WI38 (cell line): Measurements from ENCODE around the gene LZTR1.
"Not testable (repeated sequence)": the region's sequence is repeated elsewhere in the genome, so short reads cannot be mapped to it uniquely, and the experiment has no call there.

Source experiments
- H3K4me3 ChIP-seq: 2 replicates; pipeline ENCODE4 v1.5.1; 2011; ENCODE audit warnings: low read depth, mild to moderate bottlenecking, control low read depth, low read length
- CTCF ChIP-seq: IDR thresholded peaks from 2 replicates; pipeline ENCODE4 v1.5.1; 2012; ENCODE audit warnings: low read depth, mild to moderate bottlenecking, control low read depth, low read length

The LZTR1 gene

GRCh38 chr22:20981787-20982562, at the start of gene LZTR1:
Gene LZTR1 (plus strand): TSS chr22:20982297. CDS start chr22:20982372, 75 bp downstream.
- H3K4me3 ChIP-seq, result peak within 1 kb of the TSS; percentile 86
- TF ChIP-seq CTCF, result peak; percentile 68

- TF ChIP-seq CTCF, result no peak
- H3K4me3 ChIP-seq, result no peak overlapping the region
Measured at GRCh38 chr22:20933910-20934309, 48.2 kb upstream of the LZTR1 start.

- not testable (repeated sequence) for H3K4me3 ChIP-seq
Measured at GRCh38 chr22:20935049-20935448, 47.0 kb upstream of the LZTR1 start.

GRCh38 chr22:20935780-20936539, 46.1 kb upstream of the LZTR1 start:
- H3K4me3 ChIP-seq, result not testable (repeated sequence)

GRCh38 chr22:20937031-20937793, 44.9 kb upstream of the LZTR1 start:
- no peak overlapping the region for H3K4me3 ChIP-seq
- TF ChIP-seq CTCF, result no peak

- no peak for TF ChIP-seq CTCF
- no peak overlapping the region for H3K4me3 ChIP-seq
Measured at GRCh38 chr22:20937794-20938671, 44.1 kb upstream of the LZTR1 start.

- not testable (repeated sequence) for H3K4me3 ChIP-seq
Measured at GRCh38 chr22:20939457-20940185, 42.5 kb upstream of the LZTR1 start.

- no peak for TF ChIP-seq CTCF
Measured at GRCh38 chr22:20940186-20940651, 41.9 kb upstream of the LZTR1 start.

More at GRCh38 chr22:20940186-20940651, 41.9 kb upstream of the LZTR1 start:
- H3K4me3 ChIP-seq, result no peak overlapping the region
